ENCODE results near the gene HOXC5. TPM values are rescaled to one million over a fixed set of nuclear protein-coding genes. Genes with fewer than 3 reads are reported as not detected.

HOXC5 gene
- total RNA-seq, 1 donor from 2014 or later: 3.8 TPM

GRCh38 chr12:54082397-54082892, 49.6 kb downstream of the HOXC5 start:
- Mint-ChIP-seq H3K27me3 (ENCODE audit: low read depth) (peaks cover 97% of the 10 kb centered on the region), H3K9me3 (no peaks in the 10 kb centered on the region), H3K4me1 (peaks cover 13% of the 10 kb centered on the region), H3K4me3 (peak overlapping the region; percentile 73), H3K36me3 (ENCODE audit: low read depth) (no peaks in the 10 kb centered on the region), H3K27ac (ENCODE audit: unreplicated experiment) (no peak overlapping the region)
- no peak for TF ChIP-seq CTCF (conservative IDR thresholded peaks at IDR 0.05)
- DNase-seq (ENCODE audit: low read depth, low spot score): no peak

Small RNAs within 50 kb of the gene (microRNA-seq; reads per million reads assigned to microRNA genes)
- gene MIR196A2 (762 reads per million, percentile 78 among the genes with 10 or more reads in this experiment), gene MIR615 (2,623 reads per million, percentile 88 among the genes with 10 or more reads in this experiment)

Other genes with a start within 250 kb of the HOXC5 start
- gene HOXC13, start 94.2 kb upstream of the HOXC5 start, total RNA-seq: not detected in 2 replicates
- gene HOXC12, start 78.1 kb upstream of the HOXC5 start, total RNA-seq: not detected in 2 replicates
- not detected in 2 replicates for gene HOXC11, start 59.9 kb upstream of the HOXC5 start, total RNA-seq
- gene HOTAIR, start 58.1 kb upstream of the HOXC5 start, total RNA-seq: not detected in 2 replicates
- gene HOXC10, start 47.9 kb upstream of the HOXC5 start, total RNA-seq: 1.8 TPM in 2 replicates
- 5.6 and 6.3 TPM in 2 replicates for gene HOXC9, start 32.9 kb upstream of the HOXC5 start, total RNA-seq
- gene HOXC8, start 24.1 kb upstream of the HOXC5 start, total RNA-seq: 4.5 and 4.8 TPM in 2 replicates
- 10.7 and 11.0 TPM in 2 replicates for gene HOXC6, start 4.6 kb upstream of the HOXC5 start, total RNA-seq
- 5.6 and 8.3 TPM in 2 replicates for gene HOXC4, start 20.8 kb downstream of the HOXC5 start, total RNA-seq
- 36.9 and 38.6 TPM in 2 replicates for gene SMUG1, start 155.9 kb downstream of the HOXC5 start, total RNA-seq
- 369 and 401 TPM in 2 replicates for gene CBX5, start 247.1 kb downstream of the HOXC5 start, total RNA-seq
- 3,205 and 3,261 TPM in 2 replicates for gene HNRNPA1, start 247.7 kb downstream of the HOXC5 start, total RNA-seq